Measurements from ENCODE around the gene GAB2.

Gene GAB2

GRCh38 chr11:78391424-78391823 lies 26.2 kb downstream of the GAB2 start:
- Histone ChIP-seq H3K9me3 (replicated peaks in 1 of 11) (peaks cover 17 to 73% (median 62%) of the 10 kb centered on the region in 11 experiments), H3K4me3 (no peak overlapping the region), H3K9ac (no peak overlapping the region), H3K4me1 (peaks cover 12 to 87% (median 34%) of the 10 kb centered on the region in 10 experiments), H3K36me3 (peaks cover 39 to 94% (median 76%) of the 10 kb centered on the region in 11 experiments), H3K27me3 (no peaks in the 10 kb centered on the region), H4K20me1 (peaks cover 48 to 100% (median 99%) of the 10 kb centered on the region in 11 experiments), H3K27ac (peak overlapping the region in 2 of 11 experiments; percentile 9 to 21; a peak in 2 of 22 replicates), H3K4me2 (peak overlapping the region in 7 of 11 experiments; percentile 14 to 91 (median 58); a peak in 13 of 22 replicates)
- TF ChIP-seq Cebpa-rat (IDR thresholded peaks at IDR 0.05): no peak

- Histone ChIP-seq H4K20me1 (peaks cover 48 to 100% (median 99%) of the 10 kb centered on the region in 11 experiments), H3K9me3 (replicated peaks in 1 of 11) (peaks cover 23 to 80% (median 69%) of the 10 kb centered on the region in 11 experiments)
- TF ChIP-seq Cebpa-rat (IDR thresholded peaks at IDR 0.05): no peak
Measured at GRCh38 chr11:78390809-78391208, 26.8 kb downstream of the GAB2 start.

DNA sequence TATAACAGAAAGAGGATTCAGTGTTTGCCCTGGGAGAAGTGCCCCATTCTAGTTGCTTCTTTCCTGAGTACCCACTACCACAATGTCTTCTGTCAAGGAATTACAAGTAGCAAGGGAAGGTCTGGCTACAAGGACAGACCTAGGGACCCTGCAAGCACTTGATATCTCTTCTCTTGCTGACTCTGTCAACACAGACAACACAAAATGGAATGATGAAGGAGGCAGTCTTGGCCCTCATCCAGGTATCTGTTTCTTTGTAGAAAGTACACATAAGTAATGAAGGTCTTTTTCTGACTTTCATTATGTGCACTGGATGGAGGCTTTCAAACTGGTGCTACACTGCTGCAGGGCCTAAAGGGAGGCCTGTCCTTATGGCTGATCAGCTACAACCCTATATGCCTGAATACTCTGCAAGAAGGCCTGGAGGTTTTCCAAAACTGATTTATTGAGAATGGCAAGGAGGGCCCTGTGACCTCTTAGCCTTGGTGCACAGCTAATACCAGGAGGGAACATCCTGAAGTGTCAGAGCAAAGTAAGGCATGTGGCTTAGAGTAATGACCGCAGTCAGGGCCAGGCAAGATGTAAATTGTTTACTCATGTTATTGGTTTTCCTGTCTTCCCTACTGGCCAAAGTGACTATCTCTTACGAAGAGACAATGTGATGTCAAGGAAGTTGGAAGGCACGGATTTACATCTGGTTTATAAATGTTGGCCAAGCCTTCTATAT lies 31.2 kb downstream of the GAB2 start:
- peaks cover 46 to 99% (median 90%) of the 10 kb centered on the region in 11 experiments for H3K9me3 ChIP-seq (replicated peaks in 1 of 11)
- peaks cover 25 to 100% (median 98%) of the 10 kb centered on the region in 11 experiments; a peak in 20 of 22 replicates for H4K20me1 ChIP-seq
- H3K27ac ChIP-seq: no peak overlapping the region
- no peak overlapping the region for H3K4me2 ChIP-seq
- H3K36me3 ChIP-seq: peaks cover 73 to 100% (median 90%) of the 10 kb centered on the region in 11 experiments
- H3K9ac ChIP-seq: no peak overlapping the region
- H3K27me3 ChIP-seq: no peaks in the 10 kb centered on the region
- no peak for TF ChIP-seq Cebpa-rat (IDR thresholded peaks at IDR 0.05)
- H3K4me3 ChIP-seq: 0 out of 20 replicates have a peak overlapping the region, but pooled peaks of 1 of the 10 experiments have one; percentile 7
- peaks cover 0 to 59% (median 10%) of the 10 kb centered on the region in 10 experiments; a peak in 13 of 20 replicates for H3K4me1 ChIP-seq

More at GRCh38 chr11:78390809-78391208, 26.8 kb downstream of the GAB2 start:
- Histone ChIP-seq H3K27ac (peak overlapping the region in 1 of 11 experiments; percentile 21; a peak in 1 of 22 replicates), H3K36me3 (peaks cover 45 to 94% (median 81%) of the 10 kb centered on the region in 11 experiments), H3K4me3 (no peak overlapping the region), H3K27me3 (no peaks in the 10 kb centered on the region), H3K9ac (no peak overlapping the region), H3K4me1 (peaks cover 12 to 82% (median 34%) of the 10 kb centered on the region in 10 experiments), H3K4me2 (peak overlapping the region in 7 of 11 experiments; percentile 14 to 91 (median 58); a peak in 12 of 22 replicates)

DNA sequence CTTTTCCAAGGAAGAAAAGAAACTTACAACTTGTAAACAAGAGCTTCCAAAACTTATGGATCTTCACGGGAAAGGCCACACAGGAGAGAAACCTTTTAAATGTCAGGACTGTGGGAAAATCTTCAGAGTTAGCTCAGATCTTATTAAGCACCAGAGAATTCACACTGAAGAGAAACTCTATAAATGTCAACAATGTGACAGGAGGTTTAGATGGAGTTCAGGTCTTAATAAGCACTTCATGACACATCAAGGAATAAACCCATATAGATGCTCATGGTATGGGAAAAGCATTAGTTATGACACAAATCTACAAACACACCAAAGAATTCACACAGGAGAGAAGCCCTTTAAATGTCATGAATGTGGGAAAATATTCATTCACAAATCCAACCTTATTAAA lies 32.4 kb downstream of the GAB2 start:
- Histone ChIP-seq H3K9me3 (replicated peaks in 1 of 11) (peaks cover 46 to 94% (median 79%) of the 10 kb centered on the region in 11 experiments), H3K4me2 (no peak overlapping the region), H3K4me1 (peaks cover under 1 to 58% (median 6%) of the 10 kb centered on the region in 10 experiments; a peak in 18 of 20 replicates), H3K27me3 (no peaks in the 10 kb centered on the region), H3K36me3 (peaks cover 73 to 96% (median 86%) of the 10 kb centered on the region in 11 experiments), H3K9ac (no peak overlapping the region), H3K27ac (no peak overlapping the region), H4K20me1 (peaks cover 19 to 99% (median 96%) of the 10 kb centered on the region in 11 experiments; a peak in 20 of 22 replicates), H3K4me3 (no peak overlapping the region; a peak in 1 of 20 replicates)
- TF ChIP-seq Cebpa-rat (IDR thresholded peaks at IDR 0.05): no peak

DNA sequence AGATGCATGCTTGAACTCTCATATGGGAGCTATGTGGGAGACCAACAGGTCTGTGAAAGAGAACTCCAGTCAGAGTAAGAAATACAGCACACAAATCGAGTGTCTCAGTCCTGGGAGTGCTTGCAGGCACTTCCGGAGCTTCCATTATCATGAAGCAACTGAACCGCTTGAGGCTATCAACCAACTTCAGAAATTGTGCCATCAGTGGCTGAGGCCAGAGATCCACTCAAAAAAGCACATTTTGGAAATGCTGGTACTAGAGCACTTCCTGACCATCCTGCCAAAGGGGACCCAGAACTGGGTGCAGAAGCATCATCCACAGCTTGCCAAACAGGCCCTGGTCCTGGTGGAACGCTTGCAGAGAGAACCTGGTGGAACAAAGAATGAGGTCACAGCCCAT lies 33.4 kb downstream of the GAB2 start:
- no peak overlapping the region for H3K4me3 ChIP-seq
- H3K27me3 ChIP-seq: no peaks in the 10 kb centered on the region
- peaks cover 10 to 59% (median 16%) of the 10 kb centered on the region in 10 experiments for H3K4me1 ChIP-seq
- H3K4me2 ChIP-seq: no peak overlapping the region
- H3K36me3 ChIP-seq: peaks cover 63 to 96% (median 79%) of the 10 kb centered on the region in 11 experiments
- peaks cover 46 to 85% (median 71%) of the 10 kb centered on the region in 11 experiments for H3K9me3 ChIP-seq (replicated peaks in 1 of 11)
- peaks cover 18 to 99% (median 96%) of the 10 kb centered on the region in 11 experiments; a peak in 20 of 22 replicates for H4K20me1 ChIP-seq
- no peak overlapping the region for H3K27ac ChIP-seq
- no peak for TF ChIP-seq Cebpa-rat (IDR thresholded peaks at IDR 0.05)
- no peak overlapping the region for H3K9ac ChIP-seq

- peaks cover 17 to 63% (median 23%) of the 10 kb centered on the region in 10 experiments for H3K4me1 ChIP-seq
- H3K4me3 ChIP-seq: no peak overlapping the region
- peaks cover 11 to 99% (median 96%) of the 10 kb centered on the region in 11 experiments; a peak in 20 of 22 replicates for H4K20me1 ChIP-seq
- TF ChIP-seq Cebpa-rat (IDR thresholded peaks at IDR 0.05): no peak
- H3K27me3 ChIP-seq: no peaks in the 10 kb centered on the region
- peaks cover 52 to 96% (median 76%) of the 10 kb centered on the region in 11 experiments for H3K36me3 ChIP-seq
- peak overlapping the region in 3 of 11 experiments; percentile 15 to 59 (median 26); a peak in 5 of 22 replicates for H3K4me2 ChIP-seq
- no peak overlapping the region for H3K9ac ChIP-seq
- H3K9me3 ChIP-seq (replicated peaks in 1 of 11): peaks cover 41 to 82% (median 65%) of the 10 kb centered on the region in 11 experiments
- no peak overlapping the region for H3K27ac ChIP-seq
Measured at GRCh38 chr11:78381865-78382264, 35.8 kb downstream of the GAB2 start.

DNA sequence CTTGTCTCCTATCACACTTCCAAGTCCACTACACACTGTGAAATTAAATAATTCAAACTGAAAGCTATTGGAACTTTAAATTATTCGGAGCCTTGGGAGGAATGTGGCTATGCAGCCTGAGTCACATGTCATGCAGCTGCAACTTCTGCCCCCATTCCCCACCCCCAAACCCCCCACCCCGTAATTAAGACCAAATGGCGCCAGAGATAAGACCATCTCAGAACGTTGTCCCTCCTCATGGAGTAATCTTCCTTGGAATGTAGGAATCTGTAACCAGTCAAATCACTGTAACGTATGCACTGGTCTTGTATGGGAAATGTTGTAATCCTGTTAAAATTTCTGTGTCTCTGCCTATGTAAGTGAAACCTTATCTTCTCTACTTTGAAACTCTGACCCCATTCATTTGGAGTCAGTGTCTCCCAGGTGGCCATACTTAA lies 37.0 kb downstream of the GAB2 start:
- peaks cover 19 to 99% (median 97%) of the 10 kb centered on the region in 11 experiments; a peak in 21 of 22 replicates for H4K20me1 ChIP-seq
- no peak for TF ChIP-seq Cebpa-rat (IDR thresholded peaks at IDR 0.05)
- H3K27ac ChIP-seq: no peak overlapping the region
- no peak overlapping the region for H3K4me3 ChIP-seq
- H3K9me3 ChIP-seq (replicated peaks in 1 of 11): peaks cover 33 to 81% (median 55%) of the 10 kb centered on the region in 11 experiments
- no peaks in the 10 kb centered on the region for H3K27me3 ChIP-seq
- no peak overlapping the region for H3K9ac ChIP-seq
- H3K4me1 ChIP-seq: peaks cover 17 to 74% (median 24%) of the 10 kb centered on the region in 10 experiments
- peaks cover 46 to 96% (median 68%) of the 10 kb centered on the region in 11 experiments for H3K36me3 ChIP-seq
- H3K4me2 ChIP-seq: peak overlapping the region in 3 of 11 experiments; percentile 26 to 77 (median 34); a peak in 3 of 22 replicates

GRCh38 chr11:78379039-78379670 lies 38.5 kb downstream of the GAB2 start:
- Histone ChIP-seq H3K27ac (peak overlapping the region in 3 of 11 experiments; percentile 1 to 24 (median 20); a peak in 2 of 22 replicates), H4K20me1 (peaks cover 22 to 99% (median 97%) of the 10 kb centered on the region in 11 experiments; a peak in 21 of 22 replicates), H3K9me3 (replicated peaks in 1 of 11) (peaks cover 18 to 66% (median 41%) of the 10 kb centered on the region in 11 experiments), H3K4me3 (no peak overlapping the region), H3K27me3 (no peaks in the 10 kb centered on the region), H3K9ac (no peak overlapping the region; a peak in 1 of 22 replicates), H3K4me1 (peaks cover 17 to 74% (median 26%) of the 10 kb centered on the region in 10 experiments), H3K36me3 (peaks cover 31 to 85% (median 54%) of the 10 kb centered on the region in 11 experiments), H3K4me2 (peak overlapping the region; percentile 30 to 77 (median 50))
- TF ChIP-seq Cebpa-rat (IDR thresholded peaks at IDR 0.05): no peak
